ENCODE measurements around the gene RFX5. TPM values are rescaled to one million over a fixed set of nuclear protein-coding genes. Genes with fewer than 3 reads are reported as not detected.
"Not testable (repeated sequence)": the region's sequence is repeated elsewhere in the genome, so short reads cannot be mapped to it uniquely, and the experiment has no call there.

Gene RFX5
- total RNA-seq, 1 experiment from 2014 or later: 67.2 TPM

DNA sequence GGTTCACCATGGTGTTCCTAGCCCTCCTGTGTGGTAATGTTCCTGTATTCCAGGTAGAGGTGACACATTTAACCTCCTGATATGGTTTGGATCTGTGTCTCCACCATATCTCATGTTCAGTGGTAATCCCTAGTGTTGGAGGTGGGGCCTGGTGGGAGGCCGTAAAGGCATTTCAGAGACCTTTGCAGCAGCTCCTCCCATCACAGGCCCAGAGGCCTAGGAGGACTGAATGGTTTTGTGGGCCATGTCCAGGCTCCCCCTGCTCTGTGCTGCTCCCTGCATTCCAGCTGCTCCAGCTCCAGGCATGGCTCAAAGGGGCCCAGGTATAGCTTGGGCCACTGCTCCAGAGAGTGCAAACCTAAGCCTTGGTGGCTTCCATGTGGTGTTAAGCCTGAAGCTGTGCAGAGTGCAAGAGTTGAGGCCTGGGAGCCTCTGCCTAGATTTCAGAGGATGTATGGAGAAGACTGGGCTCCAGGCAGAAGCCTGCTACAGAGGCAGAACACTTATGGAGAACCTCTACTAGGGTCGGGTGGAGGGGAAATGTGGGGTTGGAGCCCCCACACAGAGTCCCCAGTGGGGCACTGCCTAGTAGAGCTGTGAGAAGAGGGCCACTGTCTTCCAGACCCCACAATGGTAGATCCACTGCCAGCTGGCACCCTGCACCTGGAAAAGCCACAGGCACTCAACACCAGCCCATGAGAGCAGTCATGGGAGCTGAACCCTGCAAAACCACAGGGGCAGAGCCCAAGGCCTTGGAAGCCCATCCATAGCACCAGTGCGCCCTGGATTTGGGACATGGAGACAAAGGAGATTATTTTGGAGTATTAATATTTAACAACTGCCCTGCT, 15.5 kb upstream of the RFX5 start:
- no peak for DNase-seq (ENCODE audit: low read depth)

DNA sequence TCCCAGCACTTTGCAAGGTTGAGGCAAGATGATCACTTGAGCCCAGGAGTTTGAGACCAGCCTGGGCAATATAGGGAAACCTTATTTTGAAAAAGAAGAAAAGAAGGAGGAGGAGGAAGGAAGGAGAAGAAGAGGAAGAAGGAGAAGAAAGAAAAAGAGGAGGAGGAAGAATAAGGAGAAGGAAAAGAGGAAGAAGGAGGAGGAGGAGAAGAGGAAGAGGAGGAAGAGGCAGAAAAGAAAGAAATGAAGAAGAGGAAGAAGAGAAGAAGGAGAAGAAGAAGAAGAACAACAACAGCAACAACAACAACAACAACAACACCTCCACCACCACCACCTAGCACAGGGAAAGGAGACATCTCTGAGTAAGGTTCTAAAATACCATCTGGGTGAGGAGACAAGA, 14.8 kb upstream of the RFX5 start:
- no peak for DNase-seq (ENCODE audit: low read depth)

DNA sequence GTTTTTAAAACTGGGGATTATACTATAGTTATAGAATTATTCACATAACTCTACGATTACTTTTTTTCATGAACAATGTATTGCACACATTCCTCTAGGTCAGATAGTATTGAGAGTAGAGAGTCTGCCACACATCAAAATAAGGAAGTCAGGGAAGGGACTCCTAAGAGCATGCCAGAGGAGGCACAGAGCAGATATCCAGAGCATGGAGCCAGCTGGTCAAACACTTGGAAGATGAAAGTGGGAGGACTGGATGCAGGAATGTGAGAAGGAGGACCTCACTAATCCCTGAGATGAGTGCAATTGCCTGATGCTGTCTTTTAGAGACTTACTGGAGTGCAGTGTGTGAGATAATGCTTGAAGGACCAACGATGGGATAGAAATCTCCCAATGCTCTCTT, 9.6 kb upstream of the RFX5 start:
- no peak for DNase-seq (ENCODE audit: low read depth)

DNA sequence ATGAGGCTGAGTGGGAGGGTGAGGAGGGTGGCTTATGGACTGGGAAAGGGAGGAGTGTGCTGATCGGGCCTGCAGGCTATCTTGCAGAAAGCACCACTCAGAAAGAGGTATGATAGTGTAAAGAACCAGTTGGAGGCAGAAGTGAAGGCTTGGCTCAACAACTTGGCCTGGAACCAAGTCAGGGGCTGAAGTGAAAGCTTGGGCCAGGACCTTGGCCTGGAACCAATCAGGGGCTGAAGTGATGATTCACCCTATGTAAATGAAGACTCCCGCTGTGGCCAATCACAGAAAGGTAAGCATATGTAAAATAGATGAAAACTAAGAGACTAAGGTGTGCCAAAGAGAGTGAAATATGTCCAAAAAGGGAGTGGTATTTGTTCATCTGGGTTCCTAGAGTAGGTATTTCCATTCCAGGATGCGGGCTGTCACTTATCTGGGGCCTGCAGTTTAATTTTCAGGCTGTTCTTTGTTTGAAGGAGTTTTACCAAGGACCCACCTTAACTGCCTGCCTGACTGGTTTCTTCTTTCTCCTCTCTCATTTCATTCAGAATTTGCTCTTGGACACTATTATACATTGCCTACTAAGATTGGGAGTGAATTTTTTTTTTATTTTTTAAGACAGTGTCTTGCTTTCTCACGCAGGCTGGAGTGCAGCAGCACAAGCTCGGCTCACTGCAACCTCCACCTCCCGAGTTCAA, 5.1 kb upstream of the RFX5 start:
- DNase-seq (ENCODE audit: low read depth): peak; percentile 45

GRCh38 chr1:151350323-151350722, 3.3 kb upstream of the RFX5 start:
- not testable (repeated sequence) for DNase-seq (ENCODE audit: low read depth)

DNA sequence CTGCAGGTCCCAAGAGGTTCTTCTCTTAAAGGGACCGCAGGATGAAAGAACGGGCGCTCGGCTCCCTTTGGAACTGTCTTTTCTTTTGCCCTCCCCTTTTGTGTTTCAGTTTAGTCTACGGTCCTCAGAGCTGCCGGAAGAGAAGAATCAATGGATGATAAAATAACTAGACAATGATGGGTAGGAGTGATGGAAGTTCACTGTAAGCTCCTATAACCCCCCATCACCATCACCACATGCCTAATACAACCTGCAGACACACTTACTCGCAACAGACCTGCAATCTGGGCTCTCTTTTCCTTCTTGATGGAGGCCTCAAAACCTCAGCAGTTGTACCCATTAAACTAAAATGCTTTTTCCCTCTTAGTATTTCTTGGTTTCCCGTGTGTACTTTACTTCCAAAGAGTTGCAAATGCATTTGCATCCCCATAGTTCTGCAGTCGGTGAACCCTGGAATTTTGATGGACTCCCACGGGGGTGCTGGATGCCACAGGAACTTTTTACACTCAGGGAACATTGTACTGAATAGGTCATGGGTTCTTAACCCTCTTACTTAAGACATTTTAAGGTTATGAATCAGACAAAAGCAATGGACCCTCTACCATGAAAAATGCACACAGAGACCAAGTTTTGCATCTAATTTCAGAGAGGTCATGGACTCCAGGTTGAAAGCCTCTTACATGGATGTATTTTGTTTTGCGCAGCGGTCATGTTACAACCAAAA, 633 bp upstream of the RFX5 start:
- DNase-seq (ENCODE audit: low read depth): peak; percentile 14

DNA sequence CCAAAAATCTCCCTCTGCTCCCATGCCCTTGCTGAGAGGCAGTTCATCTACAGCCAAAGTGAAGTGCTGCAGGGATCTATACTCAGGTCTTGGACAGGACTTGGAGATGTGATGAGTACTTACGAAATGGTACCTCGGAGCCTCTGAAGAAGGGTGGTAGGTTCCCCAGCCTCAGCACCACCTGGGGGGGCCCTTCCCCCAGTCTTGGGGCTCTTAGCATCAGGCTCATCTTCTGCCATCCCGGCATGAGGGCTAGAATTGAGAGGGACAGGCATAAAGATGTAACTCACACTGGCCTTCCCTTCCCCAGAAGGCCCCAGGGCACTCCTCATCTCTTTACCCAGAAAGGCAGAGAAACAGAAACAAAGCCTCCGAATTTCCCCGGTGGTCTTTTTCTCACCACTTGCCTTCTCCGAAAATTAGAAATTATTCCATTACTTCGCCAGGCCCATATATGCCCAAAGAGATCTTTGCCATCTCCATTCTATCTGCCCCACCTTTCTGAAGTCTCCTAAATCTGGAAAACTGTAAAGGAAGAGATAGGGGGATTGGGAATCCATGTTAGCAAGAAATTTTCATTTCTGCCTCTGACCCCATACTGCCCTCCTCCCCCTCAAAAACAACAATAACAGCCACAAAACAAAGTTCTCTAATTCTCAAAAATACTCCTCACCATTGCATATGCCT, 827 bp downstream of the RFX5 start:
- DNase-seq (ENCODE audit: low read depth): no peak

GRCh38 chr1:151344291-151344690, 2.8 kb downstream of the RFX5 start:
- no peak for DNase-seq (ENCODE audit: low read depth)

GRCh38 chr1:151343587-151343986, 3.5 kb downstream of the RFX5 start:
- DNase-seq (ENCODE audit: low read depth): no peak

DNA sequence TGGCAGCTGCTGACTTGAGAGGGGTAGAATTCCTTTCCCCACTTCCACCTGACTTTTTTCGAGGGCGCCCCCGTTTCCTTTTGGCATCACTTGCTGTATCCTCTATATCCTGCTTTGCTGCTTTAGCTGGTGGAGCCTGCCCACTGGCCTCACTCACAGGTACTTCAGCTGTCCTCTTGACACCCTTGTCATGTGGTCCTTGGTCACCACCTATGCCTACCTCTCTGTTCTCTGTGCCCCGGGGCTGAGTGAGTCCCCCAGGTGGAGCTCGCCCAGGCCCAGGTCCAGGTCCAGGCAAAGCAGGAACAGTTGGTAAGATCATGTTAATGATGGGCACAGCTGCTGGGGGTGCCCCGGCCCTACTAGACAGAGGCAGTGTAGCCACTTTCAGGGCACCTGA, 4.5 kb downstream of the RFX5 start:
- no peak for DNase-seq (ENCODE audit: low read depth)

DNA sequence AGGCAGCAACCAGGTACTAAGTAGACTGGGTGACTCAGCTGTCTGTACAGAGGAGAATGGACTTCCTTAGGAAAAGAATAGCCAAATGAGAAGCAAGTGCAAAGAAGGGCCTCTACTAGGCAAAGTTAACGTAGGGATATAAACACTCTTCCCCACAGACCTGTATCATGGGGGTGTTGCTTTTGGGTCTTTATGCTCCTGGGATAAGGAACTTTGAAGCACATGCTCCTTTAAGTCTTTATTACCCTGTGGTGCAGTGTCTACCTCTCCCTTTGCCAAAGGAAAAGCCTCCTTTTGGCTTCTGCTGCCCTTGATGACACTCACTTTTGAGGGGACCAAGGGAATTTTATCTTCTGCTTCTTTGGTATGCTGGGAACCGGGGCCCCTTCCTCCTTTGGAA, 5.0 kb downstream of the RFX5 start:
- DNase-seq (ENCODE audit: low read depth): no peak

- peak; percentile 88 for DNase-seq (ENCODE audit: low read depth)
Observed at GRCh38 chr1:151340870-151341754, 5.9 kb downstream of the RFX5 start.

GRCh38 chr1:151336556-151336955, 10.5 kb downstream of the RFX5 start:
- DNase-seq (ENCODE audit: low read depth): no peak

GRCh38 chr1:151334822-151335221, 12.2 kb downstream of the RFX5 start:
- DNase-seq (ENCODE audit: low read depth): no peak

GRCh38 chr1:151327903-151328674, 19.0 kb downstream of the RFX5 start:
- DNase-seq (ENCODE audit: low read depth): no peak

GRCh38 chr1:151327223-151327902, 19.7 kb downstream of the RFX5 start, which contains the start of gene PI4KB:
Gene PI4KB, minus strand, starts transcription at chr1:151327416. Its CDS starts 10,935 bp downstream, at chr1:151316481.
- DNase-seq (ENCODE audit: low read depth): peak; percentile 98

GRCh38 chr1:151326619-151327222, 20.3 kb downstream of the RFX5 start:
- DNase-seq (ENCODE audit: low read depth): peak; percentile 69

- peak; percentile 92 for DNase-seq (ENCODE audit: low read depth)
Observed at GRCh38 chr1:151325646-151326429, 21.2 kb downstream of the RFX5 start.

Data from M059J (cell line).